ENCODE data around the gene NT5DC1.

DNA sequence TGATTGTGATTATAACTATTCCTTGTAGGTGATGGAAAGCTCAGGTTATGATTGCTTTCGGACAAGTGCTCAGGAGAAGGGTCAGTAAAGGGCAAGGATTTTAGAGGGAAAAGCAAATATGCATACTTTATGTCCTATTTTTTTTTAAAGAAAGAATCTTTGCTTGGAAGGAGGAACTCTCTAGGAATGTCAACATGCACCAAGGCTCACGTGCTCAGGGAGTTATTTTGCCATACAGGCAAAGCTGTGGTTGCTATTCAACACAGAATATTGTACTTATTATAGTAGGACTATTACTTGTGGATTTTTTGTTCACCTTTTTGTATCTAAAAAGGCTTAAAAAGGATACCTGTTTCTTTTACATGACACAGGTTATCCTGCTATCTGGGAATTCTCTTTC lies 182.0 kb downstream of the NT5DC1 start:
- no peak for TF ChIP-seq ZNF174 (tag by site-specific recombination; IDR thresholded peaks at IDR 0.05)
- TF ChIP-seq, protein P1, sequence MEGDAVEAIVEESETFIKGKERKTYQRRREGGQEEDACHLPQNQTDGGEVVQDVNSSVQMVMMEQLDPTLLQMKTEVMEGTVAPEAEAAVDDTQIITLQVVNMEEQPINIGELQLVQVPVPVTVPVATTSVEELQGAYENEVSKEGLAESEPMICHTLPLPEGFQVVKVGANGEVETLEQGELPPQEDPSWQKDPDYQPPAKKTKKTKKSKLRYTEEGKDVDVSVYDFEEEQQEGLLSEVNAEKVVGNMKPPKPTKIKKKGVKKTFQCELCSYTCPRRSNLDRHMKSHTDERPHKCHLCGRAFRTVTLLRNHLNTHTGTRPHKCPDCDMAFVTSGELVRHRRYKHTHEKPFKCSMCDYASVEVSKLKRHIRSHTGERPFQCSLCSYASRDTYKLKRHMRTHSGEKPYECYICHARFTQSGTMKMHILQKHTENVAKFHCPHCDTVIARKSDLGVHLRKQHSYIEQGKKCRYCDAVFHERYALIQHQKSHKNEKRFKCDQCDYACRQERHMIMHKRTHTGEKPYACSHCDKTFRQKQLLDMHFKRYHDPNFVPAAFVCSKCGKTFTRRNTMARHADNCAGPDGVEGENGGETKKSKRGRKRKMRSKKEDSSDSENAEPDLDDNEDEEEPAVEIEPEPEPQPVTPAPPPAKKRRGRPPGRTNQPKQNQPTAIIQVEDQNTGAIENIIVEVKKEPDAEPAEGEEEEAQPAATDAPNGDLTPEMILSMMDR (tag by site-specific recombination; IDR thresholded peaks at IDR 0.05): no peak
- TF ChIP-seq ZNF776 (tag by site-specific recombination; IDR thresholded peaks at IDR 0.05; ENCODE audit: borderline replicate concordance): no peak
- TF ChIP-seq ZNF624 (tag by site-specific recombination; IDR thresholded peaks at IDR 0.05): no peak
- TF ChIP-seq, protein P2, sequence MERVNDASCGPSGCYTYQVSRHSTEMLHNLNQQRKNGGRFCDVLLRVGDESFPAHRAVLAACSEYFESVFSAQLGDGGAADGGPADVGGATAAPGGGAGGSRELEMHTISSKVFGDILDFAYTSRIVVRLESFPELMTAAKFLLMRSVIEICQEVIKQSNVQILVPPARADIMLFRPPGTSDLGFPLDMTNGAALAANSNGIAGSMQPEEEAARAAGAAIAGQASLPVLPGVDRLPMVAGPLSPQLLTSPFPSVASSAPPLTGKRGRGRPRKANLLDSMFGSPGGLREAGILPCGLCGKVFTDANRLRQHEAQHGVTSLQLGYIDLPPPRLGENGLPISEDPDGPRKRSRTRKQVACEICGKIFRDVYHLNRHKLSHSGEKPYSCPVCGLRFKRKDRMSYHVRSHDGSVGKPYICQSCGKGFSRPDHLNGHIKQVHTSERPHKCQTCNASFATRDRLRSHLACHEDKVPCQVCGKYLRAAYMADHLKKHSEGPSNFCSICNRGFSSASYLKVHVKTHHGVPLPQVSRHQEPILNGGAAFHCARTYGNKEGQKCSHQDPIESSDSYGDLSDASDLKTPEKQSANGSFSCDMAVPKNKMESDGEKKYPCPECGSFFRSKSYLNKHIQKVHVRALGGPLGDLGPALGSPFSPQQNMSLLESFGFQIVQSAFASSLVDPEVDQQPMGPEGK (tag by site-specific recombination; IDR thresholded peaks at IDR 0.05): no peak
- TF ChIP-seq ZNF76 (tag by site-specific recombination; IDR thresholded peaks at IDR 0.05; ENCODE audit: borderline replicate concordance, low read depth): no peak
- no peak for TF ChIP-seq ZNF37A (tag by site-specific recombination; IDR thresholded peaks at IDR 0.05)
- no peak for TF ChIP-seq ZNF214 (tag by site-specific recombination; IDR thresholded peaks at IDR 0.05; ENCODE audit: borderline replicate concordance)
- no peak for TF ChIP-seq ZNF324 (tag by site-specific recombination; IDR thresholded peaks at IDR 0.05)
- no peak for TF ChIP-seq GLI4 (tag by site-specific recombination; IDR thresholded peaks at IDR 0.05)
- no peak for TF ChIP-seq ZNF274 (IDR thresholded peaks at IDR 0.05; ENCODE audit: low read length)
- TF ChIP-seq ZNF274 (tag by site-specific recombination; IDR thresholded peaks at IDR 0.05; ENCODE audit: borderline replicate concordance): no peak
- no peak for TF ChIP-seq SALL2 (tag by site-specific recombination; IDR thresholded peaks at IDR 0.05; ENCODE audit: borderline replicate concordance)
- TF ChIP-seq SETDB1 (IDR thresholded peaks at IDR 0.05; ENCODE audit: insufficient read length, low read length): no peak
- TF ChIP-seq ZNF549 (tag by site-specific recombination; IDR thresholded peaks at IDR 0.05): no peak
